HG03196 (cell line): ENCODE results near the gene CYB5D1.

Experiments used
- ATAC-seq: cut with Tn5 transposase; IDR thresholded peaks from one replicate; pipeline ENCODE4 v1.9.1; 2021; ENCODE audit not compliant: unreplicated experiment

The CYB5D1 gene

DNA sequence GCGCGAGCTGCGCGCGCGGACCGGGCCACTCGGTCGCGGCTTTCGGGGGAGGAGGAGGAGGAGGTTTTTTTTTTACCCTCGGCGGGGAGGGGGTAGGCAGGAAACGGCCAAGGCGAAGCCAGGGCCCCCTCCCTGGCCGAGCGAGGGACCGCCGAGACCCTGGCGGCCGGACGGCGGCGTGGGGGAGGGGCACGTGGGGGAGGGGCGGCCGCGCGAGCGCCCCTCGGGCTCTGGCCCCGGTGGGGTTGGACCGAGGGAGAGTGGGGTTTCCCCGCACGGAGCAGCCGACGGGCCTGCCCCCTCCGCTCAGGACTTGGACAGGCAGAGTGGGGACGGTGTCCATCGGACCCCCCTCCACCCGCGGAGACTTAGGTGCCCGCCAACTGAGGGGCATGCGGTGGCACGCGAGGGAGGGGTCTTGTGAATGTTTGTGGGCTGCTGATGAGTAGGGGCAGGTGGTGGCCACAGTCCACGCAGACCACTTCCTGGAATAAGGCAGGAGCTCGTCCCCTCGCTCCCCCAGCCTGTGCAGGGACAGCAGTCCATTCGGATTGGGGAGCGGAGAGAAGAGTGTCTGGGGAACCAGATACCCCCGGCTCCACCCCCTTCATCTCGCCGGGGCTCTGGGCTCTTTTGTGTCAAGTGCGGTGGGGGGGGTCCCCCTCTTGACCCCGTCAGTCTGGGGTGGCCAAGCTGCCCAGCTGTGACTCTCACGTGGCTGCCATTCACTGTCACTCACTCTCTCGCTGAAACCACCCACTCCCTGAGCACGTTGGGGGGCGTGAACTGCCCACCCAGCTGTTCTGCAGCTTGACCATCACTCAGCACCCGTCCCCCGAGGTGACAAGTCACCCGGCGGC, 27.8 kb downstream of the CYB5D1 start:
- ATAC-seq: peak; percentile 31

DNA sequence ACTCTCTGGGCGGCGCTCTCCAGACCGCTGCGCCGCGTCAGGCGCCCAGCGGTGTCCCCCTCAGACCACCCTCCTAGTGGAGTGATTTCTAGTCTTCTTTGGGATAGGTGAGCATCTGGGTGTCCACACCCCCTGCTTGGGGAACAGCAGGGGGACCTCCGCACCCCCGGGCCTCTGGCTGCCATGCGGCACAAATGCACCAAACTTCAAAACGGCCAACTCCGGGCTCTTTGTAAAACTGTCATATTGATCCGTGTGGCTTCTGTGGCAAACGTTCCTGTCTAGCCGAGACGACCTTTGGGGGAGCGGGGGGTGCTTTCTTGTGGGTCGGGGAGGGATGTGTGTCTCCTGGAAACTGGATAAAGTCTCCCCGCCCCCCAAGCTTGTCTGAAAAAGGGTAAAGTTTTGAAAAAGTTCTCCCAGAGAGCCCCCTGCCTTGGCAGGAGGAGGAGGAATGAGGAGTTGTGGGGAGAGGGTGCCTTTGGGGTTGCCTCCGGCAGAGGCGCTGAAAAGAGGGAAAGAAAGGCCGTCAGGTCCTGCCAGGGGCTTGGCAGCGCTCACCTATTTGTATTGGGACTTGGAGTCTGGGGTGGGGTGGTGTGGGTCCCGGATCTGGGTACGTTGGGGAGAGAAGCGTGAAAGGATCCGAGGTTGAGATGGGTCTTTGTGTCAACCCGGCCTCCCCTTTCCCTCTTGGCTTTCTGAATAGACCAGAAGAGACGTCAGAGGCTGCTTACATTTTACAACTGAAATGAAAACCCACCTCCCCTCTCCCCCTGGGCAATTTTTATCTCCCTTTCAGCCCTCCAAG, 28.6 kb downstream of the CYB5D1 start:
- ATAC-seq: no peak

- ATAC-seq: no peak
These were observed 29.3 kb downstream of the CYB5D1 start for GRCh38 chr17:7887038-7887481.

DNA sequence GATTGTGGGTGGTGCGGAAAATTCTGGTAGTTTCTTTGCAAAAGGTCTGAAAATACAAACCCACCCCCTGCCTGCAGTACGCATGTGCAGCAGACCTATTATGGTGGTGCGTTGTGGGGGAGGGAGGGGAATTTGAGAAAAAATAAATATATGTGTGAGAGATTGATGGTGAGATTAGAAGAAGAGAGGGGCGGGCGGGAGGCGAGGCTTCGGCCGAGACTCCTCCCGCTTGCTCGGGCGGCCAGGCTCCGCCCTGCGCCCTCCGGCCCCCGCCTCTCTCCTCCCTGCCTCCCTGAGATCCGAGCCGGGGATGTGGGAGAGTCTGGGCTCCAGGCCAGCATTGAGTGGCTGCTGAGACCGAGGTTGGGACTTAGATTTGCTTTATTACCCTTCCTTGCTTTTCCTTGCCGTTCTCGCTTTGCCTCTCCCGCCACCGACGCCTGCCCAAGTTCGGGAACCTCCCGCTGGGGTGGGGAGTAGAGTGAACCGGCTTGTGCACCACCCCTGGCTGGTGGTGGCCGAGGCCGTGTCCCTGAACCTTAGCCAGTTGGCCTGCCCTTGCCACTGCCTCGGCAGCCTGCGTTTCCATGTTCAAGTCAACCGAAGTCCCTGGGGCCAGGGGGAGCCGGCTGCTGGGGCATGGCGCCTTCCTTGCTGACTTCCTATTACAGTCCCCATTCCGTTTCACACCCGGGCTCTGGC, 29.8 kb downstream of the CYB5D1 start:
- ATAC-seq: peak; percentile 53

DNA sequence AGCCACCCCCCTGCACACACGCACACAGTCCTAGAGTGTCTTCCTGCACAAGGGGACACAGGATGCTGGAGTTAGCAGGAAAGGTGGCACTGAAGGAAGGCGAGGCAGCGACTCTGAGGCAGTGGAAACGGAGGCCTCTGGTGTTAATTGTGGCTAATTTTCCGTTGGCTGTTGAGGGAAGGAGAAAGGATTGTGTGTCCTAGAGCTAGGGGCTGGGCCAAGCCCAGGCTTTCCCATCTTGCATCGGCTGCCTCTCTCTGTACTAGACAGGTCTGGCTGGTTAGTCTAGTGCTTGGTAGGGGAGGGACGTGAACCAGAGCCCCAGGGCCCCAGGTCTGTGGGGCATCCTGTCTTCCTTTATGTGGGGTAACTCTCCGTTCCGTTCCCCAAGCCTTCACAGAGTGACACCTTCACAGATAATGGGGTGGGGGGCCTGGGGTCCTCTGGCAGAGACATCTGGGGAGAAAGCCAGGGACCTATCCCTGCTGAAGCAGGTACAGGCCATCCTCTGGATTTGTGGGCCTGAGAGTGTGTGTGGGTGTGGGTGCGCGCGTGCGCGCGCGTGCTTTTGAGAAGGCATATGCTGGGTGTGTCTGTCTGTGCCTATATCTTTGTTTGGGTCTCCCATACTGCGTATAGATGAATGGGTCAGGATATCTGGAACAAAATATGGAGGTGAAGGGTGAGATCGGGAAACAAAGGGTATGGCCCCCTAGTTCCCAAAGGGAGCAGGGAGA, 30.5 kb downstream of the CYB5D1 start, which contains the start of gene CHD3:
Gene CHD3, plus strand, starts transcription at position 606 of the 737 bp plus-strand sequence. CDS start 212 bp downstream, outside the sequence.
- no peak for ATAC-seq

DNA sequence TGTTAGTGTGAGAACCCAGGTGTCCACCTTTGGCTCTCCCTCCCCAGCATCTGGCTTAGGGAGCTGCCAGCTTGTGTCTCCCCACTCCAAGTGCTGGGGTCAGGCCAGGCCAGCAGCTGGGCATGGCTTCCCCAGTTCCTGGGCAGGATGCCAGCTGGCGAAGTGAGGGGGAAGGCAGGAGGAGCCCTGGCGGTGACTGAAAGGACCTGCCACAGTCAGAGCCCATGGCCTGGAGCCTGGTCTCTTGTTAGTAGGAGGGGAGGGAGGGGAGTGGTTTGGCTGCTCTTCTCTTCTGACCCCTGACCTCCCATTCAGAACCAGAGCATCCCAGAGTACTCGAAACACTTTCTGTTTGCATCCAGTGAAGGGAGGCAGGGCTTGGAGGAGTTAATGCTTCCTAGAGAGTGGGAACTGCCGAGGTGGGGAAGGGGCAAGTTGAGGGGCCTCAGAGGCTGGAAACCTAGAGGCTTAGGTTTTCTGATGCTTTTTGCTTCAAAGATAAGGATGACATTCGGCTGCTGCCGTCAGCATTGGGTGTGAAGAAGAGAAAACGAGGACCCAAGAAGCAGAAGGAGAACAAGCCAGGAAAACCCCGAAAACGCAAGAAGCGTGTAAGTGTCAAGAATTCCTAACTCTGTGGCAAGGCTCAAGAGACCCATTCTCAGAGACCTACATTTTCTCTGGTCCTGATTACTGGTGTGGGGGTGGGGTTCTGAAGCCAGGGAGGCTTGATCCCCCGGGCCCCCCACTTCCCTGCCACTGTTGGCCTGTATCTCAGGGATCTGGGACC, 31.6 kb downstream of the CYB5D1 start:
- no peak for ATAC-seq

GRCh38 chr17:7893187-7893880, 35.5 kb downstream of the CYB5D1 start:
- ATAC-seq: no peak

DNA sequence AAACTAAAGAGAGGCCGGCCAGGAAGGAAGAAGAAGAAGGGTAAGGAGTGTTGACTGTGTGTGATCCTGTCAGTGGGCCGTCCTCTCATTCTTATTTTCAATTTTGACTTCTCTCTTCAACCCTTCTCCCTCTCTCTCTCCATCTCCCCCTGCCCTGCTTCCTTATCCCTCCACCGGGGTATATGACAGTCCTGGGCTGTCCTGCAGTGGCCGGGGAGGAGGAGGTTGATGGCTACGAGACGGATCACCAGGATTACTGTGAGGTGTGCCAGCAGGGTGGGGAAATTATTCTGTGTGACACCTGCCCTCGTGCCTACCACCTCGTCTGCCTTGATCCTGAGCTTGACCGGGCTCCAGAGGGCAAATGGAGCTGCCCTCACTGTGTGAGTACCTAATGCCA, 36.4 kb downstream of the CYB5D1 start:
- no peak for ATAC-seq

GRCh38 chr17:7894866-7895265, 37.1 kb downstream of the CYB5D1 start:
- no peak for ATAC-seq

DNA sequence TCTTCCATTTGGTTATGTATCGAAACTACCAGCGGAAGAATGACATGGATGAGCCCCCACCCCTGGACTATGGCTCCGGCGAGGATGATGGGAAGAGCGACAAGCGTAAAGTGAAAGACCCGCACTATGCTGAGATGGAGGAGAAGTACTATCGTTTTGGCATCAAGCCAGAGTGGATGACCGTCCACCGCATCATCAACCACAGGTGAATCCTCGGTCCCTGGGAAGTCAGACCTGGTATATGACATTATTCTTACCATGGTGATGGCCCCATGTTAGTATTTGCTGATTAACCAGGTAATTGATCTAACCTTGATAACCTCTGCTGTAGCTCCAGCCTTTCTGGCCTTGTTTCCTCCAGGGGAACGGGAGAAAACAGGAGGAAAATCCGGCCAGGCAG, 39.3 kb downstream of the CYB5D1 start:
- no peak for ATAC-seq

- no peak for ATAC-seq
These were observed 40.0 kb downstream of the CYB5D1 start for GRCh38 chr17:7897773-7898172.

DNA sequence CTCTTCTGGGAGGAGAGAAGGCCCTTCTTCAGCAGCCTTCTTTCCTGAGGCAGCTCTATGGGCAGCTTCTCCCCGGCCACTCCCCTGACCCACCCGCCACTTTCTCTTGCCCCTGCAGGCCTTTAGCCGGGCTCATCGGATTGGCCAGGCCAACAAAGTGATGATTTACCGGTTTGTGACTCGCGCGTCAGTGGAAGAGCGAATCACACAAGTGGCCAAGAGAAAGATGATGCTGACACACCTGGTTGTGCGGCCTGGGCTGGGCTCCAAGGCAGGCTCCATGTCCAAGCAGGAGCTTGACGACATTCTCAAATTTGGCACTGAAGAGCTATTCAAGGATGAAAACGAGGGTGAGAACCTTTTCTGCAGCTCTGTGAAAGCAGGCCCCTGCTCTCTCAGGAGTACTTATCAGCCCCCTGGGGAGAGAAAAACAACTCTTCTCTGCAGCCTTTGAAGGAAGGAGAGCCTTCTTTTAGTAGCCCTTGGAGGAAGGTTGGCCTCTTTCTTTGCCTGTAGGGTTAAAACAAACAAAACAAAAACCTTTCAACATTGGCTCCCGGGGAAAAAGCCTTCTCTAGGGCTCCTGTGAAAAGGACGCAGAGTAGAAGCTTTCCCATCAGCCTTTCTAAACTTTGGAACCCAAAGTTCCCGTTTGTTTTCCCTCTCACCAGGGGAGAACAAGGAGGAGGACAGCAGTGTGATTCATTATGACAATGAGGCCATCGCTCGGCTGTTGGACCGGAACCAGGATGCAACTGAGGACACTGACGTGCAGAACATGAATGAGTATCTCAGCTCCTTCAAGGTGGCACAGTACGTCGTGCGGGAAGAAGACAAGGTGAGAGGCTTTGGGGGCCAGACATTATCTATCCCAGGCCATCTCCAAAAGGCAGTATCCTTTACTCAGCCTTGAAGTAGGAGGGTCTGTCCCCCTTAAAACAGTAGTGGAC, 45.6 kb downstream of the CYB5D1 start:
- no peak for ATAC-seq

GRCh38 chr17:7909089-7909488, 51.3 kb downstream of the CYB5D1 start:
- ATAC-seq: no peak

DNA sequence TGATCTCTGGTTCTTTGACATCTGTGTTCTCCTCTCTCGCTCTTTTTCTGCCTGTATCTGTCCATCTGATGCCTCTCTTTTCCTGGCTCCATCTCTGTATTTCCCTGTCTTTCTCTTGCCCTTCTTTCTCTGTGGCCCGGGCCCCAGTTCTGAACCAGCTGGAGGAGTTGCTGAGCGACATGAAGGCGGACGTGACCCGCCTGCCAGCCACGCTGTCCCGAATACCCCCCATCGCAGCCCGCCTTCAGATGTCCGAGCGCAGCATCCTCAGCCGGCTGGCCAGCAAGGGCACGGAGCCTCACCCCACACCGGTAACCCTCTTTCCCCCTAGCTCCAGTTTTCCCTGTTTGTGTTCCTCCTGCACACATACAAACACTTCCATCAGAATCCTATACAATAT, 52.5 kb downstream of the CYB5D1 start:
- ATAC-seq: no peak

DNA sequence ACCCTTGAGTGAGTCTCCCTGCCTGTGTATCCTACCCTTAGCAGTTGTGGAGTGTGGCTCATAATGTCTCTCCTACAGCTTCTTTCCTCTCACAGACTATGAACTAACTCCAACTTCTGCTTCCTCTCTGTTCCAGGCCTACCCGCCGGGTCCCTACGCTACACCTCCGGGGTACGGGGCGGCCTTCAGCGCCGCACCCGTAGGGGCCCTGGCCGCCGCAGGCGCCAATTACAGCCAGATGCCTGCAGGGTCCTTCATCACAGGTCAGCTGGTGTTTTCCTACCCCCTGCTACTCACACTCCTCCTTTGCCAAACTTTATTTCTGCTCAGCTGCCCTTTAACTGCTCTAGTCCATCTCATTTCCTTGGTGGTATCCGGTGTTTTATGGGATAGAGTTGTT, 52.9 kb downstream of the CYB5D1 start:
- no peak for ATAC-seq

DNA sequence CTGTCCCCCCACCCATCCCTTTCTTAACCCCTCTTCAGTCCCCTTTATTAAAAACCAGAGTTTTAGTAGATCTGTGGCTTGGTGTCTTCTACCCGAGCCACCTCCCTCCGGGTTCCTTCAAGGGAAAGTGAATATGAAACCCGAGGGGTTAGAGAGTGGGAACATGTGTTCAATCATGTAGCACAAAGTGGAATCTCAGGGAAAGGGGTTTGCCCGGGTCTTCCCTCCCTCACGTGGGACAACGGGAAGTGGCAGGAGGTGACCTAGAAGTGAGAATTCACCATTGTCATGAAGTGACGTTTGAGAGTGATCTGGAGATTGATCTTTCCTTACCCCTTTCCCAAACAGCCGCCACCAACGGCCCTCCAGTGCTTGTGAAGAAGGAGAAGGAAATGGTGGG, 53.3 kb downstream of the CYB5D1 start:
- no peak for ATAC-seq
